ENCODE measurements around the gene PLA1A.
"Not testable (repeated sequence)": the region's sequence is repeated elsewhere in the genome, so short reads cannot be mapped to it uniquely, and the experiment has no call there.

PLA1A gene

DNA sequence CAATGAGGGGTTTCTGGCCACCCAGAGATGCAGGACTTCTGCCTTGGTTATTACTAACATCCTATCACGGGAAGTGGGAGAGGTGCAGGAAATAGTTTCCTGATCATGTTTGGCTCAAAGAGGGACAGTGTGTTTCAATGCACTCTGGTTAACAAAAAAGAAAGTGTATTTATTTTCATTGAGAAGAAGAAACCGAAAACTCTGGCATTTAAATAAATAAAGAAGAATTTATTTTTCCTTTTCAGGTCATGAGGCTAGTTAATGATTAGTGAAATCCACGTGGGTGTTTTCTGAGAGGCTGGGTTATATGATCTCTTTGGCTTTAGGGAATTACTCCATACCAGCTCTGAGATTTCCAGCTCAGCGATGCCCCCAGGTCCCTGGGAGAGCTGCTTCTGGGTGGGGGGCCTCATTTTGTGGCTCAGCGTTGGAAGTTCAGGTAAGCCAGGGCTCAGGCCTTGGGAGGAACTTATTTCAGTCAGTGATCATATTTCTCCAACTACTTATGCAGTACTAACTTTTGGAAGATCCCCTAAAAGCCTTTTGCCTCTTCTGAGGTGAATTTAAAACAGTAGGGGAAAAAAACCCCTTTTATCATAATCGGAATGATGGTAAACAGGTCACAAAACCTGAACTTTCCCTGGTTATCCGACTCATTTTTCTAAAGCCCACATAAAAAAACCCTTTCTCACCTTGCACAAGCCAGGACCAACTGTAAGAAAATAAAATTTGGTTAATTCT is at the start of gene PLA1A:
Gene PLA1A, plus strand, starts transcription at position 338 of the 741 bp plus-strand sequence. Its CDS starts 29 bp downstream, at position 367.
- FAIRE-seq, result no peak

GRCh38 chr3:119548341-119548740 is 49.3 kb upstream of the PLA1A start:
- no peak for FAIRE-seq

GRCh38 chr3:119550192-119550910 is 47.3 kb upstream of the PLA1A start:
- no peak for FAIRE-seq

GRCh38 chr3:119551598-119551997 is 46.1 kb upstream of the PLA1A start:
- FAIRE-seq, result no peak

DNA sequence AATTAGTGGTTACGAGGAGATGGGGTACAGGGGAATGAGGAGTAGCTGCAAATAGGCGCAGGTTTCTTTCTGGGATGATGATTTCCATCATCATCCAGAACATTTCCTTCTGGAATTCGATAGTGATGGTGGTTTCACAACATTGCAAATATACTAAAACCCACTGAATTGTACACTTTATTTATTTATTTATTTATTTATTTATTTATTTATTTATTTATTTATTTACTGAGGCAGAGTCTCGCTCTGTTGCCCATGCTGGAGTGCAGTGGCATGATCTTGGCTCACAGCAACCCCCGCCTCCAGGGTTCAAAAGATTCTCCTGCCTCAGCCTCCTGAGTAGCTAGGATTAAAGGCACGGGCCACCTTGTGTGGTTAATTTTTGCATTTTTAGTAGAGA is 44.8 kb upstream of the PLA1A start:
- not testable (repeated sequence) for FAIRE-seq

DNA sequence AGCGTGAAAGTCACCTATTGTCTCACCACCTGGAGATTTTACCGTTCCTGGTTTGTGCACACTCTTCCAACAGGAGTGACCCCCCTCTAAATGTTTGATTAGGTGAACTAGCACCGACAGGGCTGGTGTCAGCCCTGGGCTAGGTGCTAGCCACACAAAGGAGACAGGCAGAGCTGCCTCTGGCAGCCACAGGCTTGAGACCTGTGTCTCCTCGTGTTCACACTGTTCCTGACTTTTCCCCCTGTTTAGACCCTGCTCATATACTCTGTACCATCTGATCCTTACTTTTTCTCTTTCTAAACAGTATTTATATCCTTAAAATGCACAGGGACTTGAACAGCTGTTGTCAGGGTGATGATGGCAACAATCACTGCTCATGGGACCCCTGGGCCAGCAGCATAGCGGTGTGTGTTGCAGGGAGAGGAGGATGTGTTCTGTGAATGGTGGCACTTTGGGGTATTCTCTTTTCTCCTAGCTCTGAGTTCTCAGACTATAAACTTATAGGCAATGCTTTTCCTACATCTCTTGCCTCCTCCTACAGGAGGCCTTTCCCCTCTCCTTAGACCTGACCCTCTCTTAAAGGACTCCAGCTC is 43.8 kb upstream of the PLA1A start:
- FAIRE-seq, result no peak

GRCh38 chr3:119555309-119555735 is 42.4 kb upstream of the PLA1A start:
- no peak for FAIRE-seq

- no peak for FAIRE-seq
Measured at GRCh38 chr3:119555929-119556328, 41.8 kb upstream of the PLA1A start.

GRCh38 chr3:119557192-119557876 is 40.4 kb upstream of the PLA1A start:
- no peak for FAIRE-seq

DNA sequence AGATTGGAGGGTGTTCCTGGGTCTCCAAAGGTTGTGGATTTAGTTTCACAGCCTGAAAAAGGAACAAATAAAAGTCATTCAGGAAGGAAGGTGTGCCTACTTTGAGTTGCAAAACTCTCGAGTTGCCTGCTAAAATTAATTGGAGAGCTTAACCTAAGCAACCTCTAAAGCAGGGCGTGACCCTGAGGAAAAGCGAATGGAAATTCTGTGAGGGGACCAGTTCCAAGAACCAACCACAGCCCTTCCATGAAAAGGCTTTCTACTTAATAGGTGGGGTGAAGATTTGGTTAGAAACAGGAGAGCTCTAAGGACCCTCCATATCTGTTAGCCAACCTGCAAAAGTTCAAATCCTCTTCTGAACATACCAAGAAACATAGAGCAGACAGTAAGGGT is 39.8 kb upstream of the PLA1A start:
- FAIRE-seq, result no peak

DNA sequence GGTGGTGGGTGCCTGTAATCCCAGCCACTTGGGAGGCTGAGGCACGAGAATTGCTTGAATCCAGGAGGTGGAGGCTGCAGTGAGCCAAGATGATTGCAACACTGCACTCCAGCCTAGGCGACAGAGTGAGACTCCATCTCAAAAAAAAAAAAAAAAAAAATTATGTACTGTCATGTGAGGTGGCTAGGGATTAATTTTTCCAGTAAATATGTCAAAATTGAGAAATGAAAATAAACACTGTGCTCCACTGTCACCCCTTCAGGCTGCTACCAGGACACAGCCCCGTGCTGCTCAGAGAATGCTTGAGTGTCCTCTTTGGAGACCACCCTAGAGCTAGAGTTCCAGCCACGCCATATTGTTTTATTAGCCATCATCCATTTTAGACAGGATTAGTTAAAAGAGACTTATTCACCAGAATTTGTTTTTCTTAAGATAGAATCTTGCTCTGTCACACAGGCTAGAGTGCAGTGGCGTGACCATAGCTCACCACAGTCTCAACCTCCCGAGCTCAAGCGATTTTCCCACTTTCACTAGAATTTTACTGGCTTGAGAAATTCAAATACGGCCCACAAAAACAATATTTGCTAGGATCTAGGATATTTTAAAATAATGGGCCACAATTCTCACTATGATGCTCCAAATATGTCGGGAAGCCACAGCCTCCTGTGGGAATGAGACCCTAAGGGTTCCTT is 38.9 kb upstream of the PLA1A start:
- no peak for FAIRE-seq

DNA sequence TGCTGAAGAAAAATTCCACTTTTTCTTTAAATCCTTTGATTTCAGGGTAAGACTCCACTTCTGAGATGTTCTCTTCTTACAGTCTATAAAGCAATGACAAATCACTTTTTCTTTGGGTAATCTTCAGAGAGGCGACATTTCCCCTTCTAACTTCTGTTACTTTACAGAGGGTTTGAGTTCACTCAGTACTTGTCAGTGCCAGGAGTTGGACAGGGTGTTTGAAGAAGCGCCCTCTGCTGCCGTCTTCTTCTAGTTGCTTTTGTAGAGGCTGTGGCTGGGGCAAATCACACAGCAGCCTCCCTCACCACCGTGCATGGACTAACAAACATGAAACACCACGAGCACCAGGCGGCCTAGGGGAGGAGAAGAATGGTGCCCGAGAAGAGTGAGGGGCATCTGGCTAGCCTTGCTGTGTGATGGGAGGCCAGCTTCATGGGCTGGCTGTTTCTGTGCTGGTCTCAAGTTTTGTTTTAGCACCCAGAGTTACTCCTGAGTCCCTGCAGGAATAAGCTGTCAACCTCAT is 38.2 kb upstream of the PLA1A start, which contains the start of gene CD80:
Gene CD80, minus strand, starts transcription at position 174 of the 523 bp plus-strand sequence. CDS start 1,886 bp downstream, outside the sequence.
- no peak for FAIRE-seq

GRCh38 chr3:119560160-119560559 is 37.5 kb upstream of the PLA1A start:
- no peak for FAIRE-seq

- FAIRE-seq, result no peak
Measured at GRCh38 chr3:119562307-119562961, 35.3 kb upstream of the PLA1A start.

DNA sequence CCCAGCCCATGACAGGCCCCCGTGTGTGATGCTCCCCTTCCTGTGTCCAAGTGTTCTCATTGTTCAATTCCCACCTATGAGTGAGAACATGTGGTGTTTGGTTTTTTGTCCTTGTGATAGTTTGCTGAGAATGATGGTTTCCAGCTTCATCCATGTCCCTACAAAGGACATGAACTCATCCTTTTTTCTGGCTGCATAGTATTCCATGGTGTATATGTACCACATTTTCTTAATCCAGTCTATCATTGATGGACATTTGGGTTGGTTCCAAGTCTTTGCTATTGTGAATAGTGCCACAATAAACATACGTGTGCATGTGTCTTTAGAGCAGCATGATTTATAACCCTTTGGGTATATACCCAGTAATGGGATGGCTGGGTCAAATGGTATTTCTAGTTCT is 34.4 kb upstream of the PLA1A start:
- FAIRE-seq, result not testable (repeated sequence)

- no peak for FAIRE-seq
Measured at GRCh38 chr3:119569156-119569555, 28.5 kb upstream of the PLA1A start.

DNA sequence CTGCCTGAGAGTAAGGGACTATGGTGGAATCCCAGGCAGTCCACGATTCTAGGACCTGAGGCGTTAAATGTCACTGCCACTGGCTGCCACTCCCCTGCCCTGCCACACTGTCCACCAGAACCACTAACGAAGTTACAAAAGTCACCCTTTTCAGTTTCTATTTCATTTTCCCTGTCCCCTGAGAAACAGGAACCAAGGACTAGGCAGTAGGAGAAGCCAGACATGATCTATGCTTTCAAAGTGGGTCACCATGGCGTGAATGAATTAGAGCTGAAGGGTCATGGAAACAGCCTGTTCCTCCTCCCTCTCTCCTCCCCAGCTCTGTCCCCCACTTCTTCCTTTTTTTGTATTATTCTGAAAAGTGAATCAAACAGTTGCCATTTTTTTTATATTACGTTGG is 27.5 kb upstream of the PLA1A start:
- FAIRE-seq, result no peak

GRCh38 chr3:119571230-119571629 is 26.5 kb upstream of the PLA1A start:
- no peak for FAIRE-seq

GRCh38 chr3:119571688-119572087 is 26.0 kb upstream of the PLA1A start:
- FAIRE-seq, result no peak

DNA sequence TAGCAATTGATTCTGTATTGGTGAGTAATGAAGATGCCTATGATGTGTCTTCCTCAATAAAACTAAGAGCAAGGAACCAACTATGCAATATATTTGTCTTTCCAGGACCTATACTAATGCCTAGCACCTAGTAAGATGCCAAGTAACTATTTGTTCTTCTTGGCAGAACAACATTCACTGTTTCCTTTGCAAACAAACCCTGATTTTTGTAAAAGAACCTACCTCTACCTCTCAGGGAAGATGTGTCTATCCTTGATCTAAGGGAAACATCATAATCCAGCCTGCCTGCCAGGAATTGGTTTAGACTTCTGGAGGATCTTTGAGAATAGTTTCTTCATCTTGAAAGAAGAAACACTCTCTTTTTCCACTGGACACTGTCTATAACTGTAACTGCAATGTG is 22.2 kb upstream of the PLA1A start:
- no peak for FAIRE-seq

GRCh38 chr3:119579366-119580066 is 18.2 kb upstream of the PLA1A start, which contains the start of gene ADPRH:
Gene ADPRH, plus strand, starts transcription at chr3:119579492. Its CDS starts 2,678 bp downstream, at chr3:119582170.
- FAIRE-seq, result no peak
